HG02763 (cell line): ENCODE results near the gene ATRIP.
"Not testable (repeated sequence)": the region's sequence is repeated elsewhere in the genome, so short reads cannot be mapped to it uniquely, and the experiment has no call there.

Experiments
- ATAC-seq: cut with Tn5 transposase; IDR thresholded peaks from one replicate; pipeline ENCODE4 v1.9.1; 2021; ENCODE audit warnings: mild to moderate bottlenecking, moderate library complexity; ENCODE audit not compliant: unreplicated experiment

The ATRIP gene

GRCh38 chr3:48446425-48447193, at the start of gene ATRIP:
Gene ATRIP (plus strand): TSS chr3:48446737. CDS start chr3:48446846, 109 bp downstream.
- ATAC-seq = peak; percentile 90

GRCh38 chr3:48397767-48398681, 48.5 kb upstream of the ATRIP start:
- no peak for ATAC-seq

GRCh38 chr3:48398701-48399386, 47.7 kb upstream of the ATRIP start:
- no peak for ATAC-seq

GRCh38 chr3:48399387-48400172, 47.0 kb upstream of the ATRIP start:
- ATAC-seq = no peak

GRCh38 chr3:48400824-48401433, 45.6 kb upstream of the ATRIP start:
- ATAC-seq = peak; percentile 54

GRCh38 chr3:48401434-48401901, 45.1 kb upstream of the ATRIP start:
- ATAC-seq = not testable (repeated sequence)

- ATAC-seq = no peak
Measured at GRCh38 chr3:48402281-48402732, 44.2 kb upstream of the ATRIP start.

GRCh38 chr3:48402907-48403306, 43.6 kb upstream of the ATRIP start:
- ATAC-seq = no peak

- ATAC-seq = no peak
Measured at GRCh38 chr3:48403533-48404439, 42.8 kb upstream of the ATRIP start.

GRCh38 chr3:48404440-48405342, 41.8 kb upstream of the ATRIP start:
- no peak for ATAC-seq

- ATAC-seq = no peak
Measured at GRCh38 chr3:48405343-48405881, 41.1 kb upstream of the ATRIP start.

- no peak for ATAC-seq
Measured at GRCh38 chr3:48405971-48406370, 40.6 kb upstream of the ATRIP start.

- no peak for ATAC-seq
Measured at GRCh38 chr3:48406443-48407431, 39.8 kb upstream of the ATRIP start.

- ATAC-seq = no peak
Measured at GRCh38 chr3:48407542-48408099, 38.9 kb upstream of the ATRIP start.

- ATAC-seq = no peak
Measured at GRCh38 chr3:48408823-48409281, 37.7 kb upstream of the ATRIP start.
